ENCODE data around the gene COL26A1.

- no peak for TF ChIP-seq POLR2AphosphoS5 (IDR thresholded peaks at IDR 0.05; ENCODE audit: low read depth, low read length)
- no peak for TF ChIP-seq TAF1 (IDR thresholded peaks at IDR 0.05; ENCODE audit: borderline replicate concordance, insufficient read depth, low read length)
Measured at GRCh38 chr7:101470668-101471487, 108.2 kb downstream of the COL26A1 start.

Data from PFSK-1 (cell line).